ENCODE measurements around the gene EGLN1.
A peak's percentile ranks its signal among the peaks of the same experiment; 100 is the strongest.

EGLN1 gene

DNA sequence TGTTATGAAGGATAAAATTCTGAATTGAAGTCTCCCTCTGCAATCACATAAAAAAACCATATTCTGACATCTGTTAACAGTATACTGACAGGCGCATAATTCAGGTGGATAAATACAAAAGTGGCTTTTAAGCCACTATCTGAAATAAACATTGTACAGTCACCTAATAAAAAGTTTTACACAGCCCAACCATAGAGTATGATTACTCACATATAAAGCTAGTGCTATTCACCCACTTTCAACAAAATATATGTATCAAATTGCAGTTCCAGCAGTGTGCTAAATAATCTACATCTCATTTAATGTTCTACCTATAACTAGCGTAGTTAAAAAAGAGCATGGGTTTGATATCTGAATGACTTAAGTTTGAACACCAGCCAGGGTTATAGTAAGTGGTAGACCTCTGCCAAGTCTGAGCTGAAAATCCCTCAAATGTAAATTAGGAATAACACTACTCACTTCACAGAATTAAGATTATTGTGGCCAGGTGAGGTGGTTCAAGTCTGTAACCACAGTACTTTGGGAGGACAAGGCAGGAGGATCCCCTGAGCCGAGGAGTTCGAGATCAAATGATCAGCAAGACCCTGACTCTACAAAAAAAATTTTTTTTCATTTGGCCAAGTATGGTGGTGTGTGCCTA, 3.9 kb downstream of the EGLN1 start:
- DNase-seq: no peak

DNA sequence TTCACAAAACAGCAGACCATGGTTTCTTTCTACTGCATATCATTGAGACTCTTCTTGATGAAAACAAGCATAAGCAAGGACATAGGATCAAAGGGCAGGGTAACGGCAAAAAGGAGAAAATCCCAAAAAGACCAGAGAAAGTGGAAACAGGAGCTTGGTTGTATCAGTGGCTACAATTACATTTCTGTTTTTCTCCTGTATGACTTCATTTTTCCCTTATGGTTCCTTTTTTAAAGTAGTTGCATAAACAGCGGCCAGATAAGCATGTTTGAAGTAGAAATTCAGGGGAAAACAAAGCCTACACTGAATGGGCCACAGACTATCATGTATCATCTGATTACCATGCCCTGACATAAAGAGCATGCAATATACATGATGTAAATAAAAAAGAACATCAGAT, 4.6 kb downstream of the EGLN1 start:
- peak overlapping the region; percentile 94 for H3K4me3 ChIP-seq (ENCODE audit: low read depth, low read length)
- H3K36me3 ChIP-seq: no peaks in the 10 kb centered on the region
- no peaks in the 10 kb centered on the region for H3K4me1 ChIP-seq
- TF ChIP-seq, protein P1, sequence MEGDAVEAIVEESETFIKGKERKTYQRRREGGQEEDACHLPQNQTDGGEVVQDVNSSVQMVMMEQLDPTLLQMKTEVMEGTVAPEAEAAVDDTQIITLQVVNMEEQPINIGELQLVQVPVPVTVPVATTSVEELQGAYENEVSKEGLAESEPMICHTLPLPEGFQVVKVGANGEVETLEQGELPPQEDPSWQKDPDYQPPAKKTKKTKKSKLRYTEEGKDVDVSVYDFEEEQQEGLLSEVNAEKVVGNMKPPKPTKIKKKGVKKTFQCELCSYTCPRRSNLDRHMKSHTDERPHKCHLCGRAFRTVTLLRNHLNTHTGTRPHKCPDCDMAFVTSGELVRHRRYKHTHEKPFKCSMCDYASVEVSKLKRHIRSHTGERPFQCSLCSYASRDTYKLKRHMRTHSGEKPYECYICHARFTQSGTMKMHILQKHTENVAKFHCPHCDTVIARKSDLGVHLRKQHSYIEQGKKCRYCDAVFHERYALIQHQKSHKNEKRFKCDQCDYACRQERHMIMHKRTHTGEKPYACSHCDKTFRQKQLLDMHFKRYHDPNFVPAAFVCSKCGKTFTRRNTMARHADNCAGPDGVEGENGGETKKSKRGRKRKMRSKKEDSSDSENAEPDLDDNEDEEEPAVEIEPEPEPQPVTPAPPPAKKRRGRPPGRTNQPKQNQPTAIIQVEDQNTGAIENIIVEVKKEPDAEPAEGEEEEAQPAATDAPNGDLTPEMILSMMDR (IDR thresholded peaks at IDR 0.05; ENCODE audit: low read depth, low read length): no peak
- no peaks in the 10 kb centered on the region for H3K27me3 ChIP-seq
- no peaks in the 10 kb centered on the region for H3K9me3 ChIP-seq
- DNase-seq: no peak

More for the DNA sequence above, 3.9 kb downstream of the EGLN1 start:
- H3K36me3 ChIP-seq: no peaks in the 10 kb centered on the region
- H3K27me3 ChIP-seq: no peaks in the 10 kb centered on the region
- TF ChIP-seq, protein P1 (IDR thresholded peaks at IDR 0.05; ENCODE audit: low read depth, low read length): no peak
- peak overlapping the region; percentile 94 for H3K4me3 ChIP-seq (ENCODE audit: low read depth, low read length)
- no peaks in the 10 kb centered on the region for H3K9me3 ChIP-seq
- peaks cover 2% of the 10 kb centered on the region; the same call in 1 of the 2 replicates for H3K4me1 ChIP-seq

DNA sequence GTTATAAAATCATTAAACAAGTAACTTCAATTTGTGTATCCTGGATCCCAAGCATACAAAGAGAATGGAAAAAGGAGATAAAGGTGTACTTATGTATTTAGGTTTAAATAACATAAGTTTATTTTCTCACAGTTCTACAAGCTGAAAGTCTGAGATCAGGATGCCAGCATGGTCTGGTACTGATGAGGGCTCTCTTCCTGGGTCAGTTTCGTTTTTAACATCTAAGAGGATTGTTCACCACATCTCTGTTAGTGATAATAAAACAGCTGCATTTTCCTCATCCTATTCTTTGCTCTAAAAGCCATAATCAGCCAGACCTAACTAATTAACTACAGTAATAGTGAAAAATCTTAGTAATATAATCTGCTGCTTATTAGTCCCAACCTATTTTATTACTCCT, 5.2 kb downstream of the EGLN1 start:
- TF ChIP-seq, protein P1 (IDR thresholded peaks at IDR 0.05; ENCODE audit: low read depth, low read length): no peak
- no peaks in the 10 kb centered on the region for H3K4me1 ChIP-seq
- DNase-seq: no peak
- no peaks in the 10 kb centered on the region for H3K36me3 ChIP-seq
- no peaks in the 10 kb centered on the region for H3K9me3 ChIP-seq
- no peaks in the 10 kb centered on the region for H3K27me3 ChIP-seq
- H3K4me3 ChIP-seq (ENCODE audit: low read depth, low read length): peak overlapping the region; percentile 94

- no peaks in the 10 kb centered on the region for H3K9me3 ChIP-seq
- H3K27me3 ChIP-seq: no peaks in the 10 kb centered on the region
- H3K4me3 ChIP-seq (ENCODE audit: low read depth, low read length): no peak overlapping the region
- no peak for DNase-seq
- H3K4me1 ChIP-seq: no peaks in the 10 kb centered on the region
- TF ChIP-seq, protein P1 (IDR thresholded peaks at IDR 0.05; ENCODE audit: low read depth, low read length): no peak
- peaks cover 3% of the 10 kb centered on the region for H3K36me3 ChIP-seq
These were observed 7.0 kb downstream of the EGLN1 start for GRCh38 chr1:231415018-231415583.

- Histone ChIP-seq H3K9me3 (no peaks in the 10 kb centered on the region), H3K4me1 (no peaks in the 10 kb centered on the region)
These were observed 7.6 kb downstream of the EGLN1 start for GRCh38 chr1:231414260-231415016.

More at GRCh38 chr1:231414260-231415016, 7.6 kb downstream of the EGLN1 start:
- peaks cover 4% of the 10 kb centered on the region for H3K36me3 ChIP-seq
- no peak overlapping the region for H3K4me3 ChIP-seq (ENCODE audit: low read depth, low read length)
- H3K27me3 ChIP-seq: no peaks in the 10 kb centered on the region
- TF ChIP-seq, protein P1 (IDR thresholded peaks at IDR 0.05; ENCODE audit: low read depth, low read length): no peak
- DNase-seq: no peak

Measured in BE2C (cell line).